Spleen (tissue), 11 donors: ENCODE data around the gene CEMIP2. TPM values are rescaled to one million over a fixed set of nuclear protein-coding genes. Genes with fewer than 3 reads are reported as not detected.

ENCODE experiments used
- DNase-seq: peaks from one replicate; pipeline ENCODE4 v3.0.0-alpha.2; 2020
- H3K27ac ChIP-seq, 8 donors: fragments of 200-600 bp; sonication (generic) in 7 of 8; 1 replicate in 4 of 8; 2 replicates in 4 of 8; pipeline versions ENCODE4 v1.5.0 to v1.8.0; 2016 to 2021; ENCODE audit warnings: inconsistent platforms in 4 of 8, mild to moderate bottlenecking in 4 of 8, moderate library complexity in 1 of 8
- H3K27me3 ChIP-seq, 7 donors: fragments of 200-600 bp; sonication (generic) in 6 of 7; replicated peaks in 1 of 7; 1 replicate in 4 of 7; 2 replicates in 3 of 7; pipeline versions ENCODE4 v1.5.0 to v1.8.0; 2016 to 2021; ENCODE audit warnings: inconsistent platforms in 3 of 7, mild to moderate bottlenecking in 1 of 7
- H3K36me3 ChIP-seq, 6 donors: fragments of 200-600 bp; sonication (generic) in 5 of 6; 1 replicate in 4 of 6; 2 replicates in 2 of 6; pipeline versions ENCODE4 v1.5.0 to v1.8.0; 2016 to 2021; ENCODE audit warnings: inconsistent platforms in 2 of 6
- H3K4me1 ChIP-seq, 6 donors: fragments of 200-600 bp; sonication (generic) in 5 of 6; 1 replicate in 3 of 6; 2 replicates in 3 of 6; pipeline versions ENCODE4 v1.5.0 to v1.8.0; 2016 to 2021; ENCODE audit warnings: inconsistent platforms in 3 of 6
- H3K4me3 ChIP-seq, 8 donors: fragments of 200-600 bp; sonication (generic) in 7 of 8; 1 replicate in 4 of 8; 2 replicates in 4 of 8; pipeline versions ENCODE4 v1.5.0 to v1.8.0; 2016 to 2021; ENCODE audit warnings: inconsistent platforms in 4 of 8, mild to moderate bottlenecking in 4 of 8, moderate library complexity in 2 of 8
- H3K9me3 ChIP-seq, 8 donors: fragments of 200-600 bp; sonication (generic) in 7 of 8; 1 replicate in 4 of 8; 2 replicates in 4 of 8; pipeline versions ENCODE4 v1.5.0 to v1.8.0; 2016 to 2021; ENCODE audit warnings: inconsistent platforms in 4 of 8
- POLR2A ChIP-seq, 3 donors: fragments of 450-650 bp; IDR thresholded peaks; one replicate each; pipeline ENCODE4 v1.5.1; 2017; ENCODE audit warnings: antibody characterized with exemption in 3 of 3, mild to moderate bottlenecking in 1 of 3
- POLR2AphosphoS5 ChIP-seq, 3 donors: sonication (generic); formaldehyde crosslinking; IDR thresholded peaks; one replicate each; pipeline ENCODE4 v1.5.1; 2017; ENCODE audit warnings: antibody characterized with exemption in 3 of 3
- WGBS, 5 donors: extraction: QIAGEN DNeasy Blood & Tissue Kit in 3 of 5; methylation state at CpG; one replicate each; pipeline versions ENCODE4 v1.1.5 to v1.1.7; 2013 to 2018; 5-methylcytosine and 5-hydroxymethylcytosine counted together
- intact Hi-C: fragments of 100-400 bp; cut with DNase I; formaldehyde crosslinking; loops from one replicate; pipeline ENCODE4 v1.15.0; 2023; ENCODE audit warnings: low total_unique reads
- polyA plus RNA-seq, 3 donors: library from polyadenylated mRNA; stranded (reverse); fragments of 200-250 nt; gene quantifications; one replicate each; pipeline ENCODE4 v1.2.1, GENCODE V29; 2013
- total RNA-seq, 7 donors: library from RNA; depleted of rRNA in 3 of 7; stranded (reverse); fragments of >200 nt in 3 of 7; fragmentation: NEBNext Ultra II Directional in 4 of 7; extraction: Animal tissue kit (Norgen Biotek cat#: 25700) in 4 of 7; gene quantifications; one replicate each; pipeline versions ENCODE4 v1.1.0 to v1.2.1, GENCODE V29; 2016 to 2021
- TF ChIP-seq, protein P1 (sequence below), 11 experiments: fragments of 200-600 bp in 7 of 11; fragments of 450-650 bp in 4 of 11; sonication (generic) in 4 of 11; IDR thresholded peaks in 8 of 11; conservative IDR thresholded peaks in 3 of 11; 1 replicate in 7 of 11; 2 replicates in 4 of 11; pipeline versions ENCODE4 v1.4.0 to v1.8.0; 2016 to 2021; ENCODE audit warnings: antibody characterized with exemption in 11 of 11, inconsistent platforms in 4 of 11, mild to moderate bottlenecking in 1 of 11
- donor health status: healthy with polysubstance abuse.
- donor health status: DM: no; HTN: no; CAD: no; lungs with moderate emphysema.
- donor health status: DM: no; HTN: no; CAD: no.
- donor health status: Bipolar disorder and iron deficiency.
- donor health status: healthy.
- donor health status: DM: no; HTN: no; CAD: no.
- donor health status: DM: yes; HTN: yes; CAD: no.

Gene CEMIP2
- total and polyA plus RNA-seq, 10 donors, result 14.2 to 175 (median 86.1) TPM

DNA sequence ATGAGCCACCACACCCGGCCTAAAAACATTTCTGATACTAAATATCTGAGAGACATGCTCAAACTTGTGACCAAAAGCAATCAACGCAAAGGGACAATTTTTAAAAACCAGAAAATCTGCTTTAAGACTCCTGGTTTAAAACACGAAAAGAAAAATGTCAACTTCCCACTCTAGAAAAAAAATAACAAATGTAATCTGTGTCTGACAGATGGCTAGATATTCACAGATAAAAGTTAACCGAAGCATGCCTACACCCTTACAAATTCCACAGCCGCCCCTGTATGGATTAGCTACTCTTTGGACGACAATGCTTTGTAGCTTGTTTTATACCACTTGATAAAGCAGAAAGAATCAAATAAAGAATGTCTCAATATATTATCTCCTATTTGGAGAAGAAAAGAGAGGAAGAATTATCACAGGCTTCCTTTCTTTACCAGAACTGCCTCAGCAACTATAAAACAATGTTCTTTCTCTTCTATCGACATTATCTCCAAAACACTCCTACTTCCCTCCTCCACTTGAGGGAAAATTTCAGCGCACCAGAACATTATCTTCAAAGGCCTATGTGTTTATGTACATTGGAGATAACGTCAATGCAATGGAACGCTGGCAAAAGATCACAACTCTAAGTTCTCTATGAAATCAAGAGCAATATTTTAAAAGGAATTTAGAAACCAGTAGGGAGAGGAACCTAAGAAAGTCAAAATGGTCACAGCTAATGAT, 26.2 kb downstream of the CEMIP2 start:
- Histone ChIP-seq H3K4me3 (no peak overlapping the region), H3K27me3 (no peaks in the 10 kb centered on the region), H3K36me3 (peaks cover 0 to 91% (median 42%) of the 10 kb centered on the region in 6 donors), H3K4me1 (peaks cover 0 to 50% (median 9%) of the 10 kb centered on the region in 6 donors), H3K27ac (peak overlapping the region in 1 of 8 donors; percentile 8), H3K9me3 (no peaks in the 10 kb centered on the region)
- WGBS, 5 donors, result 53 to 71% (median 67%) methylated on average over 10 of the region's 10 CpGs
- TF ChIP-seq, protein P1, sequence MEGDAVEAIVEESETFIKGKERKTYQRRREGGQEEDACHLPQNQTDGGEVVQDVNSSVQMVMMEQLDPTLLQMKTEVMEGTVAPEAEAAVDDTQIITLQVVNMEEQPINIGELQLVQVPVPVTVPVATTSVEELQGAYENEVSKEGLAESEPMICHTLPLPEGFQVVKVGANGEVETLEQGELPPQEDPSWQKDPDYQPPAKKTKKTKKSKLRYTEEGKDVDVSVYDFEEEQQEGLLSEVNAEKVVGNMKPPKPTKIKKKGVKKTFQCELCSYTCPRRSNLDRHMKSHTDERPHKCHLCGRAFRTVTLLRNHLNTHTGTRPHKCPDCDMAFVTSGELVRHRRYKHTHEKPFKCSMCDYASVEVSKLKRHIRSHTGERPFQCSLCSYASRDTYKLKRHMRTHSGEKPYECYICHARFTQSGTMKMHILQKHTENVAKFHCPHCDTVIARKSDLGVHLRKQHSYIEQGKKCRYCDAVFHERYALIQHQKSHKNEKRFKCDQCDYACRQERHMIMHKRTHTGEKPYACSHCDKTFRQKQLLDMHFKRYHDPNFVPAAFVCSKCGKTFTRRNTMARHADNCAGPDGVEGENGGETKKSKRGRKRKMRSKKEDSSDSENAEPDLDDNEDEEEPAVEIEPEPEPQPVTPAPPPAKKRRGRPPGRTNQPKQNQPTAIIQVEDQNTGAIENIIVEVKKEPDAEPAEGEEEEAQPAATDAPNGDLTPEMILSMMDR (IDR thresholded peaks at IDR 0.05 in 8 of 11, conservative IDR thresholded peaks at IDR 0.05 in 3 of 11), result no peak
- no peak for TF ChIP-seq POLR2A (IDR thresholded peaks at IDR 0.05)
- TF ChIP-seq POLR2AphosphoS5 (IDR thresholded peaks at IDR 0.05), result no peak
- no peak for DNase-seq
- intact Hi-C loops, result no loop called here

DNA sequence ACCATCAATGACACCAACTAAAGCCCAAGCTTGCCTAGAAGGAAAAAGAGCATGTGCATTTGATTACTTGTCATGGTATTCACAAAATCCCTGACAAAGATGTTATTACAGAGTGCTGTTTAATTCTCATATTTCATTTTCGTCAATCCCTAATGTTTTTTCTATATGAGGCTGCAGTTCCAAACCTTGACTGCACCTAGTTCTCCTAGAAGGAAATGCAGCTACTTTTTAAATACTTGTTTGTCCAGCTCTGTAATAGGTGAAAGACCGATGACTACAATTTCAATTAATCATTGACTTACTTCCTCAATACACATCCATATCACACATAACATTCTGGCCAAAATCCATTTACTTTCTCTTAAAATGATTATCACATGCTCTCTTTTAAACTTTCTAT, 28.1 kb downstream of the CEMIP2 start:
- no peaks in the 10 kb centered on the region for H3K27me3 ChIP-seq
- WGBS, 5 donors, result 89 to 95% (median 93%) methylated on average over 2 of the region's 2 CpGs
- H3K4me1 ChIP-seq, result peaks cover 0 to 38% (median 6%) of the 10 kb centered on the region in 6 donors
- no peaks in the 10 kb centered on the region for H3K9me3 ChIP-seq
- intact Hi-C loops, result no loop called here
- TF ChIP-seq, protein P1 (IDR thresholded peaks at IDR 0.05 in 8 of 11, conservative IDR thresholded peaks at IDR 0.05 in 3 of 11), result no peak
- no peak for TF ChIP-seq POLR2A (IDR thresholded peaks at IDR 0.05)
- no peak for TF ChIP-seq POLR2AphosphoS5 (IDR thresholded peaks at IDR 0.05)
- H3K4me3 ChIP-seq, result no peak overlapping the region
- no peak overlapping the region for H3K27ac ChIP-seq
- H3K36me3 ChIP-seq, result peaks cover 0 to 91% (median 44%) of the 10 kb centered on the region in 6 donors
- no peak for DNase-seq

DNA sequence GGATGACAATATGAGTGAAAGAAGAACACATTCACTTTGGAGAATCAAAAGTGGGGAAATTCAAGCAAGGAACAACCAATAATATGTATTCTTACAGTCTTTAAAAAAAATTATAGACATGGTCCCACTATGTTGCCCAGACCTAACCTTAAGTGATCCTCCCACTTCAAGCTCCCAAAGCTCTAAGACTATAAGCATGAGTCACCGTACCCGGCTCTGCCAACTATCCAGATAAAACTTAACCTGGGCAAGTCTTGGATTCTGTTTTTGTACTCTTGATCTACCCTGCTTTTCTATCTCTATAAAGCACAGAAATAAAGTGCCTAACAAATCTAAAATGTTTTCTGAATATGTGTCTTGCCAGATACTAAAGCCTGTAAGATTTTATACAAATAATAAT, 30.9 kb downstream of the CEMIP2 start:
- DNase-seq, result no peak
- Histone ChIP-seq H3K36me3 (peaks cover 0 to 93% (median 53%) of the 10 kb centered on the region in 6 donors), H3K27ac (no peak overlapping the region), H3K9me3 (no peaks in the 10 kb centered on the region), H3K4me3 (no peak overlapping the region), H3K27me3 (no peaks in the 10 kb centered on the region), H3K4me1 (peaks cover 0 to 12% (median 0%) of the 10 kb centered on the region in 6 donors)
- TF ChIP-seq POLR2A (IDR thresholded peaks at IDR 0.05) (no peak), POLR2AphosphoS5 (IDR thresholded peaks at IDR 0.05) (no peak)
- TF ChIP-seq, protein P1 (IDR thresholded peaks at IDR 0.05 in 8 of 11, conservative IDR thresholded peaks at IDR 0.05 in 3 of 11), result no peak
- intact Hi-C loops, result no loop called here
- WGBS, 5 donors, result 94 to 98% (median 95%) methylated on average over 2 of the region's 2 CpGs

DNA sequence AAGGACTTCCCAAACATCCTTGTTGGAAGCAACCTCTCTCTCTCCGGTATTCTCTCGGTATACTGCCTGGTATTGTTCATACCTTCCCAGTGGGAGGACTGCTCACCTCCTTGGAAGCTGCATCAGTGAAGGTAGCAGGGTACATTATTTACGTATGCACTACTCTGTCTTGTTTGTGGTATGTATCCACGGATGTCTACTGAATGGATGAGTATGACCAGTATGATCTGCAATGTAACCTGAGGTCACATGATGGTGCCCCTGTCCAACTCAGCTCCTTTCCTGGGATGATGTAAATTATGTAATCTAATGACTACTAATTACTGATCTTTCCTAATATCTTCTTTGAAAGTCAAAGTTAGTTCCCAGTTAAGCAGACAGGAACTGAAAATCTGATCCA, 32.1 kb downstream of the CEMIP2 start:
- 94 to 97% (median 95%) methylated on average over 4 of the region's 4 CpGs for WGBS, 5 donors
- Histone ChIP-seq H3K4me3 (no peak overlapping the region), H3K27ac (no peak overlapping the region), H3K4me1 (peaks cover 0 to 7% (median 0%) of the 10 kb centered on the region in 6 donors), H3K9me3 (no peaks in the 10 kb centered on the region), H3K27me3 (no peaks in the 10 kb centered on the region), H3K36me3 (peaks cover 0 to 99% (median 65%) of the 10 kb centered on the region in 6 donors)
- DNase-seq, result no peak
- intact Hi-C loops, result no loop called here
- TF ChIP-seq POLR2AphosphoS5 (IDR thresholded peaks at IDR 0.05) (no peak), POLR2A (IDR thresholded peaks at IDR 0.05) (no peak)
- TF ChIP-seq, protein P1 (IDR thresholded peaks at IDR 0.05 in 8 of 11, conservative IDR thresholded peaks at IDR 0.05 in 3 of 11), result no peak
